ENCODE measurements around the gene FGF18. TPM values are rescaled to one million over a fixed set of nuclear protein-coding genes. Genes with fewer than 3 reads are reported as not detected.

The FGF18 gene
- total RNA-seq, 4 donors from 2014 or later: 0.20 TPM; not detected in 3

GRCh38 chr5:171415115-171415730 is 4.2 kb upstream of the FGF18 start:
- in situ Hi-C loops (cut with MboI; ENCODE audit: low sequenced_read_pairs in 4 of 4) (loop anchor here (5.0 to 25.0 kb wide), 5 partner anchors 472 to 622 kb away; no protein-coding TSS in a partner anchor), intact Hi-C loops (cut with DNase I; ENCODE audit: low total_unique reads) (loop anchor here (5.0 kb wide), 2 partner anchors 442 to 627 kb away; no protein-coding TSS in a partner anchor)
- TF ChIP-seq POLR2A (IDR thresholded peaks at IDR 0.05) (no peak), CTCF (IDR thresholded peaks at IDR 0.05 in 4 of 5, conservative IDR thresholded peaks at IDR 0.05 in 1 of 5) (no peak)
- Histone ChIP-seq H3K4me1 (peaks cover 8 to 11% of the 10 kb centered on the region in 2 donors), H3K36me3 (peaks cover 0 to 26% of the 10 kb centered on the region in 2 donors), H3K27me3 (peaks cover 0 to 6% (median 0%) of the 10 kb centered on the region in 3 donors), H3K9me3 (no peaks in the 10 kb centered on the region), H3K4me3 (no peak overlapping the region), H3K27ac (no peak overlapping the region)
- no peak for DNase-seq
- ATAC-seq: peak in 1 of 2 donors; percentile 22

- Histone ChIP-seq H3K4me1 (peaks cover 20% of the 10 kb centered on the region in 2 donors), H3K36me3 (peaks cover 0 to 23% of the 10 kb centered on the region in 2 donors), H3K27ac (no peak overlapping the region), H3K9me3 (no peaks in the 10 kb centered on the region), H3K4me3 (no peak overlapping the region), H3K27me3 (peaks cover 0 to 6% (median 0%) of the 10 kb centered on the region in 3 donors)
- in situ Hi-C loops (cut with MboI; ENCODE audit: low sequenced_read_pairs in 4 of 4) (loop anchor here (5.0 to 25.0 kb wide), 5 partner anchors 471 to 621 kb away; no protein-coding TSS in a partner anchor), intact Hi-C loops (cut with DNase I; ENCODE audit: low total_unique reads) (loop anchor here (5.0 kb wide), 2 partner anchors 441 to 626 kb away; no protein-coding TSS in a partner anchor)
- no peak for ATAC-seq
- no peak for DNase-seq
- TF ChIP-seq CTCF (IDR thresholded peaks at IDR 0.05 in 4 of 5, conservative IDR thresholded peaks at IDR 0.05 in 1 of 5) (no peak), POLR2A (IDR thresholded peaks at IDR 0.05) (no peak)
Measured at GRCh38 chr5:171416160-171417049, 3.0 kb upstream of the FGF18 start.

GRCh38 chr5:171418316-171418981 is 998 bp upstream of the FGF18 start:
- no peak for TF ChIP-seq POLR2A (IDR thresholded peaks at IDR 0.05)
- peak; percentile 79 to 94 (median 91) for TF ChIP-seq CTCF (IDR thresholded peaks at IDR 0.05 in 4 of 5, conservative IDR thresholded peaks at IDR 0.05 in 1 of 5)
- H3K9me3 ChIP-seq: no peaks in the 10 kb centered on the region
- no peak overlapping the region for H3K27ac ChIP-seq
- peaks cover 20 to 21% of the 10 kb centered on the region in 2 donors for H3K4me1 ChIP-seq
- peaks cover 0 to 3% of the 10 kb centered on the region in 2 donors for H3K36me3 ChIP-seq
- intact Hi-C loops (cut with DNase I; ENCODE audit: low total_unique reads): loop anchor here (2.0 to 5.0 kb wide), 3 partner anchors 439 to 624 kb away; no protein-coding TSS in a partner anchor
- ATAC-seq (peak; percentile 71 to 83), DNase-seq (peak; percentile 37 to 63)
- peak overlapping the region; percentile 39 to 51 (median 46) for H3K4me3 ChIP-seq
- in situ Hi-C loops (cut with MboI; ENCODE audit: low sequenced_read_pairs in 4 of 4): loop anchor here (5.0 to 25.0 kb wide), 5 partner anchors 469 to 619 kb away; no protein-coding TSS in a partner anchor
- peaks cover 0 to 6% (median 0%) of the 10 kb centered on the region in 3 donors for H3K27me3 ChIP-seq

All from gastrocnemius medialis (tissue), 4 donors.